Measurements from ENCODE around the gene FARS2. TPM values are rescaled to one million over a fixed set of nuclear protein-coding genes. Genes with fewer than 3 reads are reported as not detected.

FARS2 gene
- total and polyA plus RNA-seq, 2 donors (not counting 3 experiments of a cell fraction or from before 2014, with no cell fraction given), result 20.2 to 20.5 TPM

DNA sequence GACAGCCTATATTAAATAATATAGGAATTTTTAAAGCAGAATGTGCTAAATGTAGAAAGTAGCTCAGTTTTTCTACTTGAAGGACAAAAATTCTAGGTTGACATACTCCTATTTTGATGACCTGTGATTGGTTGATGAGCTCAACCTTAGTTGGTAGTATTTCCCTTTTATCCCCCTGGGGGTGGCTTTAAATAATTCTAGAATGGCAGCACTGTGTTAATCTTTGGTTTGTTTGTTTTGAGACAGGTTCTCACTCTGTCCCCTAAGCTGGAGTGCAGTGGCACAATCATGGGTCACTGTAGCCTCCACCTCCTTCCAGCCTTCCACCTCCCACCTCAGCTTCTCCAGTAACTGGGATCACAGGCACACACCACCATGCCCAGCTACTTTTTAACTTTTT is 29.2 kb downstream of the FARS2 start:
- no peaks in the 10 kb centered on the region for H3K9me3 ChIP-seq (replicated peaks; ENCODE audit: control insufficient read depth, insufficient read depth, low read length)
- ChIA-PET POLR2A (no interaction called here), CTCF (no interaction called here)
- H3K4me1 ChIP-seq (ENCODE audit: control insufficient read depth, extremely low read depth, insufficient read depth, low read length), result no peaks in the 10 kb centered on the region
- no TSS peak for BruUV-seq (replicated peaks)
- TF ChIP-seq MYC (IDR thresholded peaks at IDR 0.05; ENCODE audit: low read depth, low read length), result no peak
- H3K36me3 ChIP-seq (ENCODE audit: control insufficient read depth in 2 of 2, extremely low read depth in 1 of 2, insufficient read depth in 2 of 2, low read length in 2 of 2), result no peaks in the 10 kb centered on the region
- FAIRE-seq (no peak), DNase-seq (ENCODE audit: low read depth, low spot score) (no peak)
- H3K79me2 ChIP-seq (ENCODE audit: control insufficient read depth, insufficient read depth, low read length), result no peaks in the 10 kb centered on the region
- H2AFZ ChIP-seq (ENCODE audit: low read depth, low read length), result no peak overlapping the region
- H3K9ac ChIP-seq (replicated peaks; ENCODE audit: extremely low read depth, insufficient read depth, low read length), result no peak overlapping the region
- no peak overlapping the region for H3K4me2 ChIP-seq (ENCODE audit: insufficient read depth, low read length)
- no peak overlapping the region for H3K4me3 ChIP-seq (replicated peaks in 1 of 3; ENCODE audit: insufficient read depth in 1 of 3, low read depth in 1 of 3, low read length in 3 of 3)
- no peaks in the 10 kb centered on the region for H4K20me1 ChIP-seq (replicated peaks; ENCODE audit: control insufficient read depth, extremely low read depth, insufficient read depth, low read length)
- H3K27me3 ChIP-seq (ENCODE audit: control insufficient read depth in 2 of 2, insufficient read depth in 2 of 2, low read length in 2 of 2), result no peaks in the 10 kb centered on the region
- dilution Hi-C loops (cut with MboI; ENCODE audit: extremely low pct_ligation_motif_present, low sequenced_read_pairs), result no loop called here
- H3K9me1 ChIP-seq (replicated peaks; ENCODE audit: control insufficient read depth, extremely low read depth, insufficient read depth, low read length), result no peaks in the 10 kb centered on the region
- H3K27ac ChIP-seq (ENCODE audit: insufficient read depth, low read depth, low read length), result no peak overlapping the region
- intact Hi-C loops (cut with micrococcal nuclease), result no loop called here

DNA sequence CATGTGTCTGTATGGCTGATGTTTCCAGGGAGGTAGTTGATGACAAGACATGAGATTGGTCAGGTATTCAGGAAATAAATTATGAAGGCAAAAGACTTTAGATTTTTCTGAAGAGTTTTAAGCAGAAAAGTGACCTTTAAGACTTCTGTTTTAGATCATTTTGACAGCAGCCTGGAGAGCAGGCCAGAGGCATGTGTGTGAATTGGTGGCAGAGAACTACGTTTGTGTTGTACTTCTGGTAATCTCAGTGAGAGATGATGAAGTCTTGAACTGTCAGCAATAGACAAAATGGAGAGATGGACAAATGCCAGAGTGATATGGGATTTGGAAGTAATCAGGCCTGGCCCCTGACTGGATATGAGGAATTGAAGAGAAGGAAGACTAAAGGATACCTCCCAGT is 30.8 kb downstream of the FARS2 start:
- dilution Hi-C loops (cut with MboI; ENCODE audit: extremely low pct_ligation_motif_present, low sequenced_read_pairs), result no loop called here
- ChIA-PET CTCF (no interaction called here), POLR2A (interaction anchor here (0.5 kb wide), 1 partner anchor 8 kb away, joined by 3 read pairs; no protein-coding TSS in a partner anchor)
- FAIRE-seq (no peak), DNase-seq (ENCODE audit: low read depth, low spot score) (no peak)
- H3K4me1 ChIP-seq (ENCODE audit: control insufficient read depth, extremely low read depth, insufficient read depth, low read length), result no peaks in the 10 kb centered on the region
- intact Hi-C loops (cut with micrococcal nuclease), result no loop called here
- no TSS peak for BruUV-seq (replicated peaks)
- H3K4me3 ChIP-seq (replicated peaks in 1 of 3; ENCODE audit: insufficient read depth in 1 of 3, low read depth in 1 of 3, low read length in 3 of 3), result no peak overlapping the region
- no peak overlapping the region for H3K27ac ChIP-seq (ENCODE audit: insufficient read depth, low read depth, low read length)
- H3K27me3 ChIP-seq (ENCODE audit: control insufficient read depth in 2 of 2, insufficient read depth in 2 of 2, low read length in 2 of 2), result no peaks in the 10 kb centered on the region
- H3K9ac ChIP-seq (replicated peaks; ENCODE audit: extremely low read depth, insufficient read depth, low read length), result no peak overlapping the region
- no peak overlapping the region for H3K4me2 ChIP-seq (ENCODE audit: insufficient read depth, low read length)
- H2AFZ ChIP-seq (ENCODE audit: low read depth, low read length), result no peak overlapping the region
- no peak for TF ChIP-seq MYC (IDR thresholded peaks at IDR 0.05; ENCODE audit: low read depth, low read length)
- TF ChIP-seq, protein P1, sequence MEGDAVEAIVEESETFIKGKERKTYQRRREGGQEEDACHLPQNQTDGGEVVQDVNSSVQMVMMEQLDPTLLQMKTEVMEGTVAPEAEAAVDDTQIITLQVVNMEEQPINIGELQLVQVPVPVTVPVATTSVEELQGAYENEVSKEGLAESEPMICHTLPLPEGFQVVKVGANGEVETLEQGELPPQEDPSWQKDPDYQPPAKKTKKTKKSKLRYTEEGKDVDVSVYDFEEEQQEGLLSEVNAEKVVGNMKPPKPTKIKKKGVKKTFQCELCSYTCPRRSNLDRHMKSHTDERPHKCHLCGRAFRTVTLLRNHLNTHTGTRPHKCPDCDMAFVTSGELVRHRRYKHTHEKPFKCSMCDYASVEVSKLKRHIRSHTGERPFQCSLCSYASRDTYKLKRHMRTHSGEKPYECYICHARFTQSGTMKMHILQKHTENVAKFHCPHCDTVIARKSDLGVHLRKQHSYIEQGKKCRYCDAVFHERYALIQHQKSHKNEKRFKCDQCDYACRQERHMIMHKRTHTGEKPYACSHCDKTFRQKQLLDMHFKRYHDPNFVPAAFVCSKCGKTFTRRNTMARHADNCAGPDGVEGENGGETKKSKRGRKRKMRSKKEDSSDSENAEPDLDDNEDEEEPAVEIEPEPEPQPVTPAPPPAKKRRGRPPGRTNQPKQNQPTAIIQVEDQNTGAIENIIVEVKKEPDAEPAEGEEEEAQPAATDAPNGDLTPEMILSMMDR (IDR thresholded peaks at IDR 0.05; ENCODE audit: extremely low read depth in 1 of 2, insufficient read depth in 1 of 2, low read depth in 1 of 2, low read length in 2 of 2), result no peak
- no peak for TF ChIP-seq POLR2A (IDR thresholded peaks at IDR 0.05; ENCODE audit: low read depth, low read length)
- no peak for TF ChIP-seq POLR2AphosphoS5 (IDR thresholded peaks at IDR 0.05; ENCODE audit: insufficient read depth, low read depth, low read length)
- no peak for TF ChIP-seq FOS (IDR thresholded peaks at IDR 0.05; ENCODE audit: borderline replicate concordance, insufficient read depth, low read length)
- no peak for TF ChIP-seq GATA2 (IDR thresholded peaks at IDR 0.05; ENCODE audit: insufficient read depth, insufficient read length, low read depth, low read length)
- TF ChIP-seq EZH2 (IDR thresholded peaks at IDR 0.05; ENCODE audit: borderline replicate concordance, low read depth, low read length, severe bottlenecking), result no peak
- TF ChIP-seq, protein P2, sequence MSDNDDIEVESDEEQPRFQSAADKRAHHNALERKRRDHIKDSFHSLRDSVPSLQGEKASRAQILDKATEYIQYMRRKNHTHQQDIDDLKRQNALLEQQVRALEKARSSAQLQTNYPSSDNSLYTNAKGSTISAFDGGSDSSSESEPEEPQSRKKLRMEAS (IDR thresholded peaks at IDR 0.05; ENCODE audit: insufficient read depth, insufficient read length), result no peak
- no peak for TF ChIP-seq JUN (IDR thresholded peaks at IDR 0.05; ENCODE audit: borderline replicate concordance, insufficient read depth, insufficient read length, low read depth)
- H3K9me1 ChIP-seq (replicated peaks; ENCODE audit: control insufficient read depth, extremely low read depth, insufficient read depth, low read length), result no peaks in the 10 kb centered on the region
- H3K36me3 ChIP-seq (ENCODE audit: control insufficient read depth in 2 of 2, extremely low read depth in 1 of 2, insufficient read depth in 2 of 2, low read length in 2 of 2), result no peaks in the 10 kb centered on the region
- H4K20me1 ChIP-seq (replicated peaks; ENCODE audit: control insufficient read depth, extremely low read depth, insufficient read depth, low read length), result no peaks in the 10 kb centered on the region
- H3K79me2 ChIP-seq (ENCODE audit: control insufficient read depth, insufficient read depth, low read length), result no peaks in the 10 kb centered on the region
- H3K9me3 ChIP-seq (replicated peaks; ENCODE audit: control insufficient read depth, insufficient read depth, low read length), result no peaks in the 10 kb centered on the region
